Esophagus squamous epithelium (tissue), 5 donors: ENCODE data around the gene BANP. TPM values are rescaled to one million over a fixed set of nuclear protein-coding genes. Genes with fewer than 3 reads are reported as not detected.
"Not testable (repeated sequence)": the region's sequence is repeated elsewhere in the genome, so short reads cannot be mapped to it uniquely, and the experiment has no call there.

Experiments
- DNase-seq: peaks from one replicate; lab custom pipeline; 2025; lab: John Stamatoyannopoulos, UW
- H3K27ac ChIP-seq, 4 donors: fragments of 200-600 bp; sonication (generic); one replicate each; pipeline ENCODE4 v1.5.1; 2016 to 2019; ENCODE audit warnings: mild to moderate bottlenecking in 1 of 4
- H3K27me3 ChIP-seq, 4 donors: fragments of 200-600 bp; sonication (generic); 1 replicate in 3 of 4; 2 replicates in 1 of 4; pipeline versions ENCODE4 v1.5.1 to v1.6.0; 2017 to 2021; ENCODE audit warnings: antibody characterized with exemption in 1 of 4
- H3K36me3 ChIP-seq, 3 donors: fragments of 200-600 bp; sonication (generic); one replicate each; pipeline ENCODE4 v1.5.1; 2016 to 2019
- H3K4me1 ChIP-seq, 3 donors: fragments of 200-600 bp; sonication (generic); one replicate each; pipeline ENCODE4 v1.5.1; 2017 to 2019
- H3K4me3 ChIP-seq, 4 donors: fragments of 200-600 bp; sonication (generic); 1 replicate in 3 of 4; 2 replicates in 1 of 4; pipeline ENCODE4 v1.5.1; 2016 to 2019; ENCODE audit warnings: mild to moderate bottlenecking in 2 of 4, moderate library complexity in 1 of 4
- H3K9me3 ChIP-seq, 3 donors: fragments of 200-600 bp; sonication (generic); one replicate each; pipeline ENCODE4 v1.5.1; 2016 to 2019
- CTCF ChIP-seq, 6 experiments: fragments of 450-650 bp in 4 of 6; fragments of 200-600 bp in 2 of 6; sonication (generic) in 2 of 6; IDR thresholded peaks; one replicate each; pipeline ENCODE4 v1.5.1; 2016 to 2019; ENCODE audit warnings: antibody characterized with exemption in 6 of 6, mild to moderate bottlenecking in 4 of 6, moderate library complexity in 4 of 6
- POLR2A ChIP-seq, 4 donors: fragments of 450-650 bp; IDR thresholded peaks; one replicate each; pipeline ENCODE4 v1.6.1; 2017; ENCODE audit warnings: antibody characterized with exemption in 4 of 4, mild to moderate bottlenecking in 4 of 4, moderate library complexity in 3 of 4
- WGBS, 2 donors: methylation state at CpG; one replicate each; pipeline ENCODE4 v1.1.5; 2018; 5-methylcytosine and 5-hydroxymethylcytosine counted together
- intact Hi-C: fragments of 100-400 bp; cut with DNase I; formaldehyde crosslinking; loops from one replicate; pipeline ENCODE4 v1.15.0; 2022
- total RNA-seq, 4 donors: library from RNA; depleted of rRNA; stranded (reverse); fragments of >200 nt; gene quantifications; one replicate each; pipeline ENCODE4 v1.1.0, GENCODE V29; 2016
- donor health status: DM: yes; HTN: yes; CAD: no.

Gene BANP
- total RNA-seq, 4 donors from 2014 or later, result 13.8 to 19.9 (median 14.1) TPM

- Histone ChIP-seq H3K27me3 (no peaks in the 10 kb centered on the region), H3K4me3 (no peak overlapping the region), H3K4me1 (no peaks in the 10 kb centered on the region), H3K27ac (no peak overlapping the region), H3K9me3 (no peaks in the 10 kb centered on the region), H3K36me3 (peaks cover 0 to 71% (median 0%) of the 10 kb centered on the region in 3 donors)
- WGBS, 2 donors, result 92 to 94% methylated on average over 19 to 20 of the region's 25 CpGs
- TF ChIP-seq POLR2A (IDR thresholded peaks at IDR 0.05) (no peak), CTCF (IDR thresholded peaks at IDR 0.05) (no peak)
- intact Hi-C loops, result no loop called here
- no peak for DNase-seq
Observed at GRCh38 chr16:88049561-88050545, 98.6 kb downstream of the BANP start.

- Histone ChIP-seq H3K27ac (no peak overlapping the region), H3K36me3 (peaks cover 0 to 61% (median 0%) of the 10 kb centered on the region in 3 donors), H3K4me1 (no peaks in the 10 kb centered on the region), H3K27me3 (no peaks in the 10 kb centered on the region), H3K9me3 (no peaks in the 10 kb centered on the region), H3K4me3 (no peak overlapping the region)
- intact Hi-C loops, result no loop called here
- WGBS, 2 donors, result 97% methylated on average over 13 to 15 of the region's 22 CpGs
- DNase-seq, result no peak
- TF ChIP-seq CTCF (IDR thresholded peaks at IDR 0.05) (no peak), POLR2A (IDR thresholded peaks at IDR 0.05) (no peak)
Observed at GRCh38 chr16:88050952-88051660, 99.9 kb downstream of the BANP start.

GRCh38 chr16:88052661-88053060 is 101.4 kb downstream of the BANP start:
- Histone ChIP-seq H3K27me3 (no peaks in the 10 kb centered on the region), H3K36me3 (peaks cover 0 to 62% (median 0%) of the 10 kb centered on the region in 3 donors), H3K9me3 (no peaks in the 10 kb centered on the region), H3K27ac (no peak overlapping the region), H3K4me3 (no peak overlapping the region), H3K4me1 (no peaks in the 10 kb centered on the region)
- WGBS, 2 donors, result 59 to 72% methylated on average over 2 of the region's 2 CpGs
- DNase-seq, result no peak
- intact Hi-C loops, result no loop called here
- TF ChIP-seq CTCF (IDR thresholded peaks at IDR 0.05) (no peak), POLR2A (IDR thresholded peaks at IDR 0.05) (no peak)

- H3K27me3 ChIP-seq, intact Hi-C loops, H3K4me3 ChIP-seq, H3K4me1 ChIP-seq, H3K27ac ChIP-seq, H3K9me3 ChIP-seq, DNase-seq: not testable (repeated sequence)
- peaks cover 0 to 61% (median 0%) of the 10 kb centered on the region in 3 donors for H3K36me3 ChIP-seq
- WGBS, 2 donors, result 81 to 100% methylated on average over 1 of the region's 1 CpG
Observed at GRCh38 chr16:88053479-88053878, 102.2 kb downstream of the BANP start.

- Histone ChIP-seq H3K27ac (no peak overlapping the region), H3K9me3 (no peaks in the 10 kb centered on the region), H3K4me3 (no peak overlapping the region), H3K36me3 (peaks cover 0 to 61% (median 0%) of the 10 kb centered on the region in 3 donors), H3K4me1 (no peaks in the 10 kb centered on the region), H3K27me3 (no peaks in the 10 kb centered on the region)
- TF ChIP-seq CTCF (IDR thresholded peaks at IDR 0.05) (no peak), POLR2A (IDR thresholded peaks at IDR 0.05) (no peak)
- no peak for DNase-seq
- 98% methylated on average over 7 of the region's 7 CpGs for WGBS, 2 donors
- intact Hi-C loops, result no loop called here
Observed at GRCh38 chr16:88055356-88055755, 104.1 kb downstream of the BANP start.
